PC-3 (cell line): ENCODE data around the gene TMEM132D.

ENCODE experiments used
- CTCF ChIP-seq: fragments of 300-600 bp; sonication (generic); conservative IDR thresholded peaks from 2 replicates; pipeline ENCODE4 v1.5.1; 2017; ENCODE audit warnings: antibody characterized with exemption, low read depth, mild to moderate bottlenecking, low read length
- EZH2 ChIP-seq: fragments of 300-600 bp; sonication (generic); IDR thresholded peaks from one replicate; pipeline ENCODE4 v1.6.1; 2017; ENCODE audit warnings: antibody characterized with exemption, mild to moderate bottlenecking, low read length; ENCODE audit not compliant: unreplicated experiment

GRCh38 chr12:129902371-129903091 is 1.3 kb downstream of the TMEM132D start:
- TF ChIP-seq CTCF (no peak), EZH2 (no peak)
